ENCODE measurements around the gene SLC22A14.

The SLC22A14 gene

DNA sequence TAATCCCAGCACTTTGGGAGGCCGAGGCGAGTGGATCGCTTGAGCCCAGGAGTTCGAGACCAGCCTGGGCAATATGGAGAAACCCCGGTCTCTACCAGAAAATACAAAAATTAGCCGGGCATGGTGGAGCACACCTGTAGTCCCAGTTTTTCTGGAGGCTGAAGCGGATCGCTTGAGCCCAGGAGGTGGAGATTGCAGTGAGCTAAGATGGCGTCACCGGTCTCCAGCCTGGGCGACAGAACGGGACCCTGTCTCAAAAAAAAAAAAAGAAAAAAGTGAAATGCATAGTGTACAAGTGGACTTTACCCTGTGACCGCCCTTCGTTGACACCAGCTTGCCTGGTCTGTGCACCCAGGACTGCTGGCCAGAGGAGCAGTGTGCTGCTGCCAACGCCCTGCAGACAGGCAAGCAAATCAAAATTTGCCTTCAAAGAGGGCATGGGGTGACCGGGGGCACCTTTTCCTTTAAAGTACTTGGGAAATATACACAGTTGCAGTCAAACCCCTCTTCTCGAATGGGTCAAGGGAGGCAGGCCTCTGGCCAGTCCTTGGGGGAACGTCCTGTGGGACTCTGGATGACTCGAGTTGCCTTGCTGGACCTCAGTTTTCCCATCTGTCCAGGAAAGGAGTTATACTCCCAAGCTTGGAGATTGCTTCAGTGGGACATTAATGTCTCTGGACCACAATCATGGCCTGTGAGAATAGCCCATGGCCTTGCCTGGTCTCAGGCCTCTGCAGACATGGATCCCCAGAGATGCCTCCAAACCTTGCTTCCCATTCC lies 65.5 kb downstream of the SLC22A14 start:
- Histone ChIP-seq H3K36me3 (ENCODE audit: control insufficient read depth, insufficient read depth, low read length) (no peaks in the 10 kb centered on the region), H3K27me3 (replicated peaks; ENCODE audit: control insufficient read depth, insufficient read depth, low read length) (no peaks in the 10 kb centered on the region), H3K4me3 (replicated peaks; ENCODE audit: low read depth, low read length) (peak overlapping the region; percentile 77)
- no peak for TF ChIP-seq CTCF (IDR thresholded peaks at IDR 0.05; ENCODE audit: insufficient read depth, low read length, poor library complexity, severe bottlenecking)
- DNase-seq (ENCODE audit: extremely low read depth, insufficient read length): no peak

GRCh38 chr3:38348903-38349302 lies 66.8 kb downstream of the SLC22A14 start:
- Histone ChIP-seq H3K36me3 (ENCODE audit: control insufficient read depth, insufficient read depth, low read length) (no peaks in the 10 kb centered on the region), H3K4me3 (replicated peaks; ENCODE audit: low read depth, low read length) (no peak overlapping the region), H3K27me3 (replicated peaks; ENCODE audit: control insufficient read depth, insufficient read depth, low read length) (no peaks in the 10 kb centered on the region)
- no peak for DNase-seq (ENCODE audit: extremely low read depth, insufficient read length)
- no peak for TF ChIP-seq CTCF (IDR thresholded peaks at IDR 0.05; ENCODE audit: insufficient read depth, low read length, poor library complexity, severe bottlenecking)

GRCh38 chr3:38349684-38350359 lies 67.7 kb downstream of the SLC22A14 start:
- no peak for TF ChIP-seq CTCF (IDR thresholded peaks at IDR 0.05; ENCODE audit: insufficient read depth, low read length, poor library complexity, severe bottlenecking)
- no peaks in the 10 kb centered on the region for H3K36me3 ChIP-seq (ENCODE audit: control insufficient read depth, insufficient read depth, low read length)
- H3K27me3 ChIP-seq (replicated peaks; ENCODE audit: control insufficient read depth, insufficient read depth, low read length): no peaks in the 10 kb centered on the region
- DNase-seq (ENCODE audit: extremely low read depth, insufficient read length): no peak
- H3K4me3 ChIP-seq (replicated peaks; ENCODE audit: low read depth, low read length): no peak overlapping the region

DNA sequence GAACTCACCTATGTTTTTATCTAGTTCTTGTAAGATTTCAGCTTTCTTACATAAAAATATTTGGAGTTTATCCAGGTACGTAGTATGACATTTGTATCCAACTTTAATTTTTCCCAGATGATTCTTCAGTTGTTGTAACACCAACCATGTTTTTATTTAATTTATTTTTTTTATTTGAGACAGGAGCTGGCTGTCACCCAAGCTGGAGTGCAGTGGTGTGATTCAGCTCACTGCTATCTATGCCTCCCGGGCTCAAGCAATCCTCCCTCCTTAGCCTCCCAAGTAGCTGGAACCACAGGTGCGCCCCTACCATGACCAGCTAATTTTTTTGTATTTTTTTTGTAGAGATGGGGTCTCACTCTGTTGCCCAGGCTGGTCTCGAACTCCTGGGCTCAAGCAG lies 71.1 kb downstream of the SLC22A14 start:
- DNase-seq (ENCODE audit: extremely low read depth, insufficient read length): no peak
- no peaks in the 10 kb centered on the region for H3K36me3 ChIP-seq (ENCODE audit: control insufficient read depth, insufficient read depth, low read length)

GRCh38 chr3:38354588-38355330 lies 72.7 kb downstream of the SLC22A14 start:
- Histone ChIP-seq H3K36me3 (ENCODE audit: control insufficient read depth, insufficient read depth, low read length) (no peaks in the 10 kb centered on the region), H3K27me3 (replicated peaks; ENCODE audit: control insufficient read depth, insufficient read depth, low read length) (no peaks in the 10 kb centered on the region), H3K4me3 (replicated peaks; ENCODE audit: low read depth, low read length) (no peak overlapping the region)
- DNase-seq (ENCODE audit: extremely low read depth, insufficient read length): no peak
- no peak for TF ChIP-seq CTCF (IDR thresholded peaks at IDR 0.05; ENCODE audit: insufficient read depth, low read length, poor library complexity, severe bottlenecking)

More for the DNA sequence above, 71.1 kb downstream of the SLC22A14 start:
- H3K4me3 ChIP-seq (replicated peaks; ENCODE audit: low read depth, low read length): no peak overlapping the region
- no peak for TF ChIP-seq CTCF (IDR thresholded peaks at IDR 0.05; ENCODE audit: insufficient read depth, low read length, poor library complexity, severe bottlenecking)
- H3K27me3 ChIP-seq (replicated peaks; ENCODE audit: control insufficient read depth, insufficient read depth, low read length): no peaks in the 10 kb centered on the region
